K562 (cell line): ENCODE results near the gene SHANK1. TPM values are rescaled to one million over a fixed set of nuclear protein-coding genes. Genes with fewer than 3 reads are reported as not detected.

Source experiments
- ARNT ChIP-seq, 2 experiments: fragments of 450-650 bp; IDR thresholded peaks; 2 replicates each; pipeline ENCODE4 v1.6.1; 2016; ENCODE audit warnings: mild to moderate bottlenecking in 1 of 2
- CEBPG ChIP-seq, 3 experiments: fragments of 200-800 bp in 1 of 3; sonication (Bioruptor generic) in 1 of 3; sonication (generic) in 1 of 3; formaldehyde crosslinking in 1 of 3; IDR thresholded peaks in 2 of 3; conservative IDR thresholded peaks in 1 of 3; 2 replicates each; pipeline versions ENCODE4 v1.6.1 to v1.8.0; 2016 to 2022; ENCODE audit warnings: missing compliant biosample characterization in 2 of 3, missing genetic modification characterization in 2 of 3, mild to moderate bottlenecking in 1 of 3, missing genetic modification reagents in 1 of 3
- MTA1 ChIP-seq: fragments of 450-650 bp; IDR thresholded peaks from 2 replicates; pipeline ENCODE4 v1.6.1; 2017; ENCODE audit warnings: borderline replicate concordance
- PYGO2 ChIP-seq: fragments of 450-650 bp; IDR thresholded peaks from 2 replicates; pipeline ENCODE4 v1.6.1; 2016; ENCODE audit warnings: mild to moderate bottlenecking, missing genetic modification characterization, moderate library complexity, missing compliant biosample characterization
- TAL1 ChIP-seq: fragments of 450-650 bp; IDR thresholded peaks from 2 replicates; pipeline ENCODE4 v1.6.1; 2016; ENCODE audit warnings: mild to moderate bottlenecking
- ZFX ChIP-seq: sonication (generic); formaldehyde crosslinking; IDR thresholded peaks from 2 replicates; pipeline ENCODE4 v1.8.0; 2022; ENCODE audit warnings: mild to moderate bottlenecking, missing genetic modification reagents, moderate library complexity
- polyA plus RNA-seq, 8 experiments: library from polyadenylated mRNA; depleted of rRNA in 4 of 8; stranded (reverse) in 5 of 8; unstranded in 3 of 8; fragments of >200 nt; fragmentation: Nextera tagmentation in 2 of 8; fragmentation: Illumina TruSeq in 1 of 8; extraction: Ambion mirVana in 2 of 8; extraction: Trizol in 1 of 8; gene quantifications; 2 replicates each; pipeline versions ENCODE4 v1.2.1 to v1.2.3, GENCODE V29; 2011 to 2014; ENCODE audit warnings: inconsistent platforms in 1 of 8, missing spikeins in 1 of 8
- total RNA-seq, 7 experiments: library from RNA; depleted of rRNA in 6 of 7; stranded (reverse); fragments of >200 nt in 6 of 7; fragmentation: Illumina TruSeq in 2 of 7; extraction: Trizol in 2 of 7; gene quantifications; 2 replicates each; pipeline versions ENCODE4 v1.2.1 to v1.2.3, GENCODE V29; 2011 to 2021; ENCODE audit warnings: low replicate concordance in 1 of 7
- TF ChIP-seq, protein P1 (sequence below): fragments of 200-600 bp; sonication (generic); IDR thresholded peaks from one replicate; pipeline ENCODE4 v1.6.1; 2012; ENCODE audit warnings: mild to moderate bottlenecking, low read depth, low read length, inconsistent platforms

SHANK1 gene
- total and polyA plus RNA-seq, 9 of the 15 experiments (the other 6 are each of a cell fraction or from before 2014, with no cell fraction given), result 0.33 to 1.3 (median 0.55) TPM; not detected in 2

DNA sequence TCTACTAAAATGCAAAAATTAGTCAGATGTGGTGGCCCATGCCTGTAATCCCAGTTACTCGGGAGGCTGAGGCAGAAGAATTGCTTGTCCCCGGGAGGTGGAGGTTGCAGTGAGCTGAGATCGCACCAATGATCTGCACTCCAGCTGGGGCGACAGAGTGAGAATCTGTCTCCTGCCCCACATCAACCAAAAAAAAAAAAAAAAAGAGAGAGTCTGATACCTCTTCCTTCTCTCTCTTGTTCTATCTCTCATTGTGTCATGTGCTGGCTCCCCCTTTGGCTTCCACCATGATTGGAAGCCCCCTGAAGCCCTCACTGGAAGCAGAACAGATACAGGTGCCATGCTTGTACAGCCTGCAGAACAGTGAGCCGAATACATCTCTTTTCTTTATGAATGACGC lies 23.9 kb upstream of the SHANK1 start (continued):
- TF ChIP-seq PYGO2 (tag), result no peak
- 0 out of 2 replicates have a peak, but pooled peaks have one; percentile 1 for TF ChIP-seq ZFX (CRISPR knock-in tag)
- TF ChIP-seq MTA1, result no peak
- no peak for TF ChIP-seq TAL1
- TF ChIP-seq, protein P1, sequence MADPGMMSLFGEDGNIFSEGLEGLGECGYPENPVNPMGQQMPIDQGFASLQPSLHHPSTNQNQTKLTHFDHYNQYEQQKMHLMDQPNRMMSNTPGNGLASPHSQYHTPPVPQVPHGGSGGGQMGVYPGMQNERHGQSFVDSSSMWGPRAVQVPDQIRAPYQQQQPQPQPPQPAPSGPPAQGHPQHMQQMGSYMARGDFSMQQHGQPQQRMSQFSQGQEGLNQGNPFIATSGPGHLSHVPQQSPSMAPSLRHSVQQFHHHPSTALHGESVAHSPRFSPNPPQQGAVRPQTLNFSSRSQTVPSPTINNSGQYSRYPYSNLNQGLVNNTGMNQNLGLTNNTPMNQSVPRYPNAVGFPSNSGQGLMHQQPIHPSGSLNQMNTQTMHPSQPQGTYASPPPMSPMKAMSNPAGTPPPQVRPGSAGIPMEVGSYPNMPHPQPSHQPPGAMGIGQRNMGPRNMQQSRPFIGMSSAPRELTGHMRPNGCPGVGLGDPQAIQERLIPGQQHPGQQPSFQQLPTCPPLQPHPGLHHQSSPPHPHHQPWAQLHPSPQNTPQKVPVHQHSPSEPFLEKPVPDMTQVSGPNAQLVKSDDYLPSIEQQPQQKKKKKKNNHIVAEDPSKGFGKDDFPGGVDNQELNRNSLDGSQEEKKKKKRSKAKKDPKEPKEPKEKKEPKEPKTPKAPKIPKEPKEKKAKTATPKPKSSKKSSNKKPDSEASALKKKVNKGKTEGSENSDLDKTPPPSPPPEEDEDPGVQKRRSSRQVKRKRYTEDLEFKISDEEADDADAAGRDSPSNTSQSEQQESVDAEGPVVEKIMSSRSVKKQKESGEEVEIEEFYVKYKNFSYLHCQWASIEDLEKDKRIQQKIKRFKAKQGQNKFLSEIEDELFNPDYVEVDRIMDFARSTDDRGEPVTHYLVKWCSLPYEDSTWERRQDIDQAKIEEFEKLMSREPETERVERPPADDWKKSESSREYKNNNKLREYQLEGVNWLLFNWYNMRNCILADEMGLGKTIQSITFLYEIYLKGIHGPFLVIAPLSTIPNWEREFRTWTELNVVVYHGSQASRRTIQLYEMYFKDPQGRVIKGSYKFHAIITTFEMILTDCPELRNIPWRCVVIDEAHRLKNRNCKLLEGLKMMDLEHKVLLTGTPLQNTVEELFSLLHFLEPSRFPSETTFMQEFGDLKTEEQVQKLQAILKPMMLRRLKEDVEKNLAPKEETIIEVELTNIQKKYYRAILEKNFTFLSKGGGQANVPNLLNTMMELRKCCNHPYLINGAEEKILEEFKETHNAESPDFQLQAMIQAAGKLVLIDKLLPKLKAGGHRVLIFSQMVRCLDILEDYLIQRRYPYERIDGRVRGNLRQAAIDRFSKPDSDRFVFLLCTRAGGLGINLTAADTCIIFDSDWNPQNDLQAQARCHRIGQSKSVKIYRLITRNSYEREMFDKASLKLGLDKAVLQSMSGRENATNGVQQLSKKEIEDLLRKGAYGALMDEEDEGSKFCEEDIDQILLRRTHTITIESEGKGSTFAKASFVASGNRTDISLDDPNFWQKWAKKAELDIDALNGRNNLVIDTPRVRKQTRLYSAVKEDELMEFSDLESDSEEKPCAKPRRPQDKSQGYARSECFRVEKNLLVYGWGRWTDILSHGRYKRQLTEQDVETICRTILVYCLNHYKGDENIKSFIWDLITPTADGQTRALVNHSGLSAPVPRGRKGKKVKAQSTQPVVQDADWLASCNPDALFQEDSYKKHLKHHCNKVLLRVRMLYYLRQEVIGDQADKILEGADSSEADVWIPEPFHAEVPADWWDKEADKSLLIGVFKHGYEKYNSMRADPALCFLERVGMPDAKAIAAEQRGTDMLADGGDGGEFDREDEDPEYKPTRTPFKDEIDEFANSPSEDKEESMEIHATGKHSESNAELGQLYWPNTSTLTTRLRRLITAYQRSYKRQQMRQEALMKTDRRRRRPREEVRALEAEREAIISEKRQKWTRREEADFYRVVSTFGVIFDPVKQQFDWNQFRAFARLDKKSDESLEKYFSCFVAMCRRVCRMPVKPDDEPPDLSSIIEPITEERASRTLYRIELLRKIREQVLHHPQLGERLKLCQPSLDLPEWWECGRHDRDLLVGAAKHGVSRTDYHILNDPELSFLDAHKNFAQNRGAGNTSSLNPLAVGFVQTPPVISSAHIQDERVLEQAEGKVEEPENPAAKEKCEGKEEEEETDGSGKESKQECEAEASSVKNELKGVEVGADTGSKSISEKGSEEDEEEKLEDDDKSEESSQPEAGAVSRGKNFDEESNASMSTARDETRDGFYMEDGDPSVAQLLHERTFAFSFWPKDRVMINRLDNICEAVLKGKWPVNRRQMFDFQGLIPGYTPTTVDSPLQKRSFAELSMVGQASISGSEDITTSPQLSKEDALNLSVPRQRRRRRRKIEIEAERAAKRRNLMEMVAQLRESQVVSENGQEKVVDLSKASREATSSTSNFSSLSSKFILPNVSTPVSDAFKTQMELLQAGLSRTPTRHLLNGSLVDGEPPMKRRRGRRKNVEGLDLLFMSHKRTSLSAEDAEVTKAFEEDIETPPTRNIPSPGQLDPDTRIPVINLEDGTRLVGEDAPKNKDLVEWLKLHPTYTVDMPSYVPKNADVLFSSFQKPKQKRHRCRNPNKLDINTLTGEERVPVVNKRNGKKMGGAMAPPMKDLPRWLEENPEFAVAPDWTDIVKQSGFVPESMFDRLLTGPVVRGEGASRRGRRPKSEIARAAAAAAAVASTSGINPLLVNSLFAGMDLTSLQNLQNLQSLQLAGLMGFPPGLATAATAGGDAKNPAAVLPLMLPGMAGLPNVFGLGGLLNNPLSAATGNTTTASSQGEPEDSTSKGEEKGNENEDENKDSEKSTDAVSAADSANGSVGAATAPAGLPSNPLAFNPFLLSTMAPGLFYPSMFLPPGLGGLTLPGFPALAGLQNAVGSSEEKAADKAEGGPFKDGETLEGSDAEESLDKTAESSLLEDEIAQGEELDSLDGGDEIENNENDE, result no peak
- no peak for TF ChIP-seq ARNT (IDR thresholded peaks at IDR 0.05)
- no peak for TF ChIP-seq CEBPG (CRISPR knock-in tag; IDR thresholded peaks at IDR 0.05)
- no peak for TF ChIP-seq CEBPG (tag; conservative IDR thresholded peaks at IDR 0.05 in 1 of 2, IDR thresholded peaks at IDR 0.05 in 1 of 2)
